NK-92 treated with Interleukin-12 subunit alpha and Interleukin-12 subunit beta, amount 100 ng/mL, for 24 hours (cell line): ENCODE measurements around the gene CRYGA.
"Not testable (repeated sequence)": the region's sequence is repeated elsewhere in the genome, so short reads cannot be mapped to it uniquely, and the experiment has no call there.

Source experiments
- DNase-seq: peaks from one replicate; lab custom pipeline; 2025; lab: John Stamatoyannopoulos, UW

Gene CRYGA

DNA sequence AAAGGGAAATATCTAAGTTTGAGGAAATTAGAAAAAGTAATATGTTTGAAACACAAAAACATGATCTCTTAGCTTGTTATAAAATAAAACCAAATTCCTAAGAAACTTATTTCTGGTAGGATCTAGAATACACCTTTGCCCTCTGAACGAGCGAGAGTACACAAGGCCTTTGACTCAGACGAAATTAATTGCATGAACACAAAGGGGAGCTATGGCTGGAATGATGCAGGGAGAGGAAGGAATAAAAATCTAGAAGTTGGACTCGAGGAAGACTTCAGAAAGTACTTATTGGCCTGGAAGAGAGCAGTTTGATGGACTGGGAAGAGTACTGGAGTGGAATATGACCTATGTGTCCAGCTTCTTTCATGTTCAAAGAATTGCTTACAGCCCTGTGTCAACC lies 38.1 kb downstream of the CRYGA start:
- DNase-seq: no peak

DNA sequence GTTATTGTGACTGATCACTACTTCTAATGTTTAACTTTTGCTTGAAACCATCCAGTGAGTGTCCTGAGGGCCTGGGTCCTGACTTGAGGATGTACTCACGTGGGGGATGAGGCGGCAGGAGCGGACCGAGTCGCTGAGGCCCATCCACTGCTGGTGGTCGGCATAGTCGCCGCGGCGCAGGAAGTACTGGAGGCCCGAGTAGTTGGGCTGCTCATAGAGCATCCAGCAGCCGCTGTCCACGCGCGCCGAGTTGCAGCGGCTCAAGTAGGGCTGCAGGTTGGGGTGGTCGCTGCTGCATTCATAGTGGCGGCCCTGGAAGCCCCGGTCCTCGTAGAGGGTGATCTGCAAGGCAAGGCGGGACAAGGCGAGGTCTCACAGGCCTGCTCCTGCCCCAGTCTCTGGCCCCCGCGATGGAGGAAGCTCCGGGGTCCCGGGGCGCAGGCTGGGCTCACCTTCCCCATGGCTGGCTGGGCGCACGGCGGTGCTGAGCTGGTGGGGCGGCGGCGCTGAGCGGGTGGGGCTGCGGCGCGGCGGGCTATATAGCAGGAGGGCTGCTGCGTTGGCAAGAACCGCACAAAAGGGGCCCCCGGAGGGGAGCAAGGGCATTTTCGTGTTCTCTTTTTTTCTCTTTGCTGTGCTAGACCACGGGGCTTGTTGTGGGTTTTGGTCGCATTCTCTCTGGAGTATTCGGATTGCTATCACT lies 39.2 kb downstream of the CRYGA start, which contains the start of gene CRYGD:
TSS of gene CRYGD (minus strand) at position 512 of the 703 bp plus-strand sequence. CDS start at position 461, 51 bp downstream.
- DNase-seq: not testable (repeated sequence)

- no peak for DNase-seq
Observed at GRCh38 chr2:208122248-208122647, 41.1 kb downstream of the CRYGA start.

DNA sequence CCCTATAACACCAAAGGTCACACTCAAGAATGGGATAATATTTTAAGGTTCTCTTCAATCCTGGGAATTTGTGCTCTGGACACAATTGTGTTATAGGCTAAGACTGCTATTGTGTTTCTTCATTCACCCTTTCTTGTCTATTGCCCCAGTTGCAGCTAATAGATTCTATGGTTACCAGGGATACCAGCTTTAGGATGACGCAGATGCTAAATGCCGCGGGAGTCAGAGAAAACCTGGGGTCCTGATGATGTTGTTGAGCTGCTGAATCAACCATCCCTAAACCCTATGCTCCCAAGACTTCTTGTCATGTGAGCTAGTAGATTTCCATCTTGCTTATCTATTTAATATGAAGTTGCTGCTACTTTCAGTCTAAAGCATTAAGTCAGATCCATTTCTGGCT lies 44.5 kb downstream of the CRYGA start:
- DNase-seq: no peak

DNA sequence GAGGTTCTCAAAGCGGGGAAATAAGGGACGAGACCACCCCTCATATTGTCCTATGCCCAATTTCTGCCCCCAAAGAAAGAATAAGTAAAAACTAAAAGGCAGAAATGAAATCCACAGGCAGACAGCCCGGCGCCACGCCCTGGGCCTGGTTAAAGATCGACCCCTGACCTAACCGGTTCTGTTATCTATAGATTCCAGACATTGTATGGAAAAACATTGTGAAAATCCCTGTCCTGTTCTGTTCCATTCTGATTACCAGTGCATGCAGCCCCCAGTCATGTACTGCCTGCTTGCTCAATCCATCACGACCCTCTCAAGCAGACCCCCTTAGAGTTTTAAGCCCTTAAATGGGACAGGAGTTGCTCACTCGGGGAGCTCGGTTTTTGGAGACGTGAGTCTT lies 46.0 kb downstream of the CRYGA start:
- not testable (repeated sequence) for DNase-seq

GRCh38 chr2:208112969-208113368 lies 50.4 kb downstream of the CRYGA start:
- no peak for DNase-seq

DNA sequence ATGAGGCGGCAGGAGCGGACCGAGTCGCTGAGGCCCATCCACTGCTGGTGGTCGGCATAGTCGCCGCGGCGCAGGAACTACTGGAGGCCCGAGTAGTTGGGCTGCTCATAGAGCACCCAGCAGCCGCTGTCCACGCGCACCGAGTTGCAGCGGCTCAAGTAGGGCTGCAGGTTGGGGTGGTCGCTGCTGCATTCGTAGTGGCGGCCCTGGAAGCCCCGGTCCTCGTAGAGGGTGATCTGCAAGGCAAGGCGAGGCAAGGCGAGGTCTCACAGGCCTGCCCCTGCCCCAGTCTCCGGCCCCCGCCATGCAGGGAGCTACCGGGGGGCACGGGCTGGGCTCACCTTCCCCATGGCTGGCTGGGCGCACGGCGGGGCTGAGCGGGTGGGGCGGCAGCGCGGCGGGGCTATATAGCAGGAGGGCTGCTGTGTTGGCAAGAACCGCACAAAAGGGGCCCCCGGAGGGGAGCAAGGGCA lies 51.1 kb downstream of the CRYGA start:
- not testable (repeated sequence) for DNase-seq
